ENCODE measurements around the gene RCVRN. TPM values are rescaled to one million over a fixed set of nuclear protein-coding genes. Genes with fewer than 3 reads are reported as not detected.

The RCVRN gene
- total and polyA plus RNA-seq, 2 of the 13 experiments (the other 11 are each of a cell fraction or from before 2014, with no cell fraction given) = not detected

DNA sequence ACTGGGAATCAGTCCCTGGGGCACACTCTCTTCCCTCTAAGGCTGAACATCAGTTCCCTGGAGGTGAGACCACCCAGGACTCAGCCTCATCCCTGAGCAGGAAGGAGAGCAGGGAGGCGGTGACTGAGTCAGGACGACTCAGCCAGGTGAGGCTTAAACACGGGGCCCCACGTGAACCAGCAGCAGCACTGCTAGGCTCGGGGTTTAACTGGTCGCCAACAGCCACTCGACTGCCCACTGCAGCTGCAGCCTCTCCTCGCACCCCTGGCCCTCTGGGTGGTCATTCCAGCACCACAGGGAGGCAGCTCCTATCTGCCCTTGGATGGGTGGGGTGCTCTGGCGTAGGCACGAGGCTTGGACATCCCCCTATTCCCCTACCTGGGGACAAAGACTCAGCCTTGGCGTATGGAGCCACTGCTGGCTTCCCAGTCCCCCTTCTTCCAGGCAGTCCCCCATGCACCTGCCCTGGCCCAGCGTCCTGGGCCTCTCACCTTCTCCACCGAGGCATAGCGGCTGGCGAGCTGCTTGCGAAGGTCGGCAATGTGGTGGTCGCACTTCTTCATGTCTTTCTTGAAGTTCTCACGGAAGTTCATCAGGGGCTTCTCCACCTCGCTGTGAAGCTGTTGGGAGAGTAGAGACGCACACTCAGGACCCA, 21.2 kb upstream of the RCVRN start (continued):
- TF ChIP-seq NONO (IDR thresholded peaks at IDR 0.05) (no peak), NONO (CRISPR knock-in tag; conservative IDR thresholded peaks at IDR 0.05) (no peak), SNAI1 (CRISPR knock-in tag; IDR thresholded peaks at IDR 0.05; ENCODE audit: borderline replicate concordance) (no peak), ZNF230 (CRISPR knock-in tag; IDR thresholded peaks at IDR 0.05) (no peak), ZNF160 (CRISPR knock-in tag; IDR thresholded peaks at IDR 0.05) (no peak)

- Histone ChIP-seq H3K27me3 (ENCODE audit: control insufficient read depth in 1 of 2, insufficient read depth in 2 of 2, low read length in 2 of 2) (peaks cover 5 to 8% of the 10 kb centered on the region in 2 experiments; a peak in 3 of 5 replicates), H3K27ac (ENCODE audit: extremely low read length, insufficient read depth, low read length) (no peak overlapping the region), H4K20me1 (ENCODE audit: insufficient read depth, low read length) (no peaks in the 10 kb centered on the region), H2AFZ (ENCODE audit: low read length) (no peak overlapping the region), H3K36me3 (replicated peaks in 1 of 2; ENCODE audit: control insufficient read depth in 1 of 2, insufficient read depth in 2 of 2, low read length in 2 of 2) (no peaks in the 10 kb centered on the region), H3K4me1 (ENCODE audit: insufficient read depth, low read length) (no peaks in the 10 kb centered on the region), H3K4me3 (replicated peaks in 1 of 3; ENCODE audit: insufficient read depth in 1 of 3, low read depth in 2 of 3, low read length in 3 of 3) (no peak overlapping the region), H3K9ac (ENCODE audit: insufficient read depth, low read depth, low read length) (no peak overlapping the region), H3K79me2 (ENCODE audit: insufficient read depth, low read length) (no peaks in the 10 kb centered on the region), H3K4me2 (ENCODE audit: low read depth, low read length) (no peak overlapping the region), H3K9me3 (ENCODE audit: low read length) (no peaks in the 10 kb centered on the region)
- 45% methylated on average over 6 of the region's 11 CpGs for WGBS (ENCODE audit: low lambda C conversion rate)
- ATAC-seq = no peak
- no peak for FAIRE-seq
- ChIA-PET POLR2A (no interaction called here), CTCF (ENCODE audit: low intra/inter-chr PET ratio, low total read pairs) (interaction anchor here (0.7 kb wide), 1 partner anchor 302 kb away, joined by 3 read pairs; no protein-coding TSS in a partner anchor)
- in situ Hi-C loops (cut with HindIII; ENCODE audit: extremely low pct_ligation_motif_present, low pct_unique_long_range_greater_than_20kb) = no loop called here
- no TSS peak for BruUV-seq (replicated peaks)
- DNase-seq (ENCODE audit: low spot score) = no peak
- intact Hi-C loops (cut with micrococcal nuclease; ENCODE audit: unreplicated experiment) = no loop called here
- TF ChIP-seq ZNF142 (CRISPR knock-in tag; IDR thresholded peaks at IDR 0.05) = no peak
- TF ChIP-seq, protein P1, sequence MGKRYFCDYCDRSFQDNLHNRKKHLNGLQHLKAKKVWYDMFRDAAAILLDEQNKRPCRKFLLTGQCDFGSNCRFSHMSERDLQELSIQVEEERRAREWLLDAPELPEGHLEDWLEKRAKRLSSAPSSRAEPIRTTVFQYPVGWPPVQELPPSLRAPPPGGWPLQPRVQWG (CRISPR knock-in tag; IDR thresholded peaks at IDR 0.05; ENCODE audit: borderline replicate concordance, low read depth) = no peak
- TF ChIP-seq NR2F1 (CRISPR knock-in tag; IDR thresholded peaks at IDR 0.05) = no peak
Measured at GRCh38 chr17:9925457-9925856, 20.4 kb upstream of the RCVRN start.

Measured in HepG2 (cell line).